Activated CD8-positive, alpha-beta memory T cell treated with anti-CD3 and anti-CD28 coated beads, Interleukin-2, amount 50 U/mL, for 48 hours (primary cell): ENCODE data around the gene SCMH1.
"Not testable (repeated sequence)": the region's sequence is repeated elsewhere in the genome, so short reads cannot be mapped to it uniquely, and the experiment has no call there.

Experiments
- DNase-seq: peaks from one replicate; pipeline ENCODE4 v3.0.0-alpha.2; 2020

Gene SCMH1

GRCh38 chr1:41246568-41246967 lies 4.5 kb upstream of the SCMH1 start:
- DNase-seq: no peak

- no peak for DNase-seq
These were observed 3.6 kb upstream of the SCMH1 start for GRCh38 chr1:41245659-41246058.

- no peak for DNase-seq
These were observed 926 bp upstream of the SCMH1 start for GRCh38 chr1:41243079-41243385.

GRCh38 chr1:41242342-41243078 lies 404 bp upstream of the SCMH1 start:
- peak; percentile 77 for DNase-seq

- DNase-seq: peak; percentile 81
These were observed 755 bp downstream of the SCMH1 start for GRCh38 chr1:41241354-41241748.

GRCh38 chr1:41240781-41241353 lies 1.2 kb downstream of the SCMH1 start:
- DNase-seq: no peak

- DNase-seq: no peak
These were observed 2.0 kb downstream of the SCMH1 start for GRCh38 chr1:41239988-41240610.

GRCh38 chr1:41238311-41238988 lies 3.7 kb downstream of the SCMH1 start:
- DNase-seq: no peak

- DNase-seq: no peak
These were observed 5.3 kb downstream of the SCMH1 start for GRCh38 chr1:41236781-41237180.

- DNase-seq: no peak
These were observed 6.2 kb downstream of the SCMH1 start for GRCh38 chr1:41235893-41236292.

GRCh38 chr1:41233708-41234107 lies 8.4 kb downstream of the SCMH1 start:
- no peak for DNase-seq

GRCh38 chr1:41232305-41232704 lies 9.8 kb downstream of the SCMH1 start:
- DNase-seq: no peak

- no peak for DNase-seq
These were observed 11.4 kb downstream of the SCMH1 start for GRCh38 chr1:41230656-41231055.

GRCh38 chr1:41229219-41229618 lies 12.9 kb downstream of the SCMH1 start:
- not testable (repeated sequence) for DNase-seq

GRCh38 chr1:41226815-41227434 lies 15.2 kb downstream of the SCMH1 start:
- DNase-seq: no peak

GRCh38 chr1:41225495-41225894 lies 16.6 kb downstream of the SCMH1 start:
- no peak for DNase-seq

- no peak for DNase-seq
These were observed 19.6 kb downstream of the SCMH1 start for GRCh38 chr1:41222496-41222895.

GRCh38 chr1:41221995-41222394 lies 20.1 kb downstream of the SCMH1 start:
- DNase-seq: no peak

- DNase-seq: no peak
These were observed 24.0 kb downstream of the SCMH1 start for GRCh38 chr1:41218152-41218551.

GRCh38 chr1:41217441-41217840 lies 24.7 kb downstream of the SCMH1 start:
- DNase-seq: no peak

- no peak for DNase-seq
These were observed 26.5 kb downstream of the SCMH1 start for GRCh38 chr1:41215623-41216022.

- no peak for DNase-seq
These were observed 28.8 kb downstream of the SCMH1 start for GRCh38 chr1:41213341-41213740.

GRCh38 chr1:41211608-41212007 lies 30.5 kb downstream of the SCMH1 start:
- not testable (repeated sequence) for DNase-seq

- DNase-seq: not testable (repeated sequence)
These were observed 35.1 kb downstream of the SCMH1 start for GRCh38 chr1:41207053-41207452.
